Measurements from ENCODE around the gene AUTS2. TPM values are rescaled to one million over a fixed set of nuclear protein-coding genes. Genes with fewer than 3 reads are reported as not detected.

Gene AUTS2
- total and polyA plus RNA-seq, 2 donors (not counting 1 experiment from before 2014, with no cell fraction given) = 0.60 to 9.1 TPM

DNA sequence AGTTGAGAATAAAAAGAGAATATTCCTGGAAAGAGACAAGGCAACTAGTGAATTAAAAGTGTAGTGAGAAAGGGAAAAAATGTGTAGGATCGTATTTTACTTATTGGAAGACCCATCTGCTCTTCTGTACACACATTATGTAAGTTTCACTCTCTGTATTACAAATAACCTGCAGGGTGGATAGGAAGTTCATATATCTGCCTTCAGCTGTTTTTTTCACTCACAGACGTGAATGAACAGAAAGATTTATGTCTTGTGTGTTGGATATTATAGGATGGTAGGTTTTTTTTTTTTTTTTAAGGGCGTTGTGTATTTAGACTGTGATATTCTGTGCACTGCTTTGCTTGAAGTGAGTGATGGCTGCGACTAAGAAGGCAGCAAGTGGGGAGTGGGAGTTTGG lies 266.5 kb downstream of the AUTS2 start:
- Histone ChIP-seq H2AFZ (ENCODE audit: low read length) (no peak overlapping the region), H3K9me3 (ENCODE audit: control insufficient read depth, insufficient read depth, low read depth, low read length) (no peaks in the 10 kb centered on the region), H4K20me1 (ENCODE audit: control insufficient read depth, extremely low read depth, insufficient read depth, low read length) (no peaks in the 10 kb centered on the region), H3K4me1 (ENCODE audit: control insufficient read depth, extremely low read depth, insufficient read depth, low read length) (no peaks in the 10 kb centered on the region), H3K4me2 (ENCODE audit: extremely low read depth, insufficient read depth, low read length) (no peak overlapping the region), H3K36me3 (ENCODE audit: control insufficient read depth, insufficient read depth, low read length) (no peaks in the 10 kb centered on the region), H3K79me2 (ENCODE audit: control insufficient read depth, insufficient read depth, low read length) (no peaks in the 10 kb centered on the region), H3K27me3 (ENCODE audit: control insufficient read depth, insufficient read depth, low read length) (no peaks in the 10 kb centered on the region), H3K9ac (ENCODE audit: insufficient read depth, low read length) (no peak overlapping the region), H3K27ac (ENCODE audit: insufficient read depth, low read length) (no peak overlapping the region), H3K4me3 (replicated peaks in 1 of 4; ENCODE audit: control extremely low read depth in 1 of 4, insufficient read depth in 1 of 4, low read depth in 3 of 4, low read length in 4 of 4) (no peak overlapping the region)
- no peak for DNase-seq (ENCODE audit: low read depth in 2 of 2)
- TF ChIP-seq CTCF (conservative IDR thresholded peaks at IDR 0.05 in 1 of 2, IDR thresholded peaks at IDR 0.05 in 1 of 2; ENCODE audit: low read depth in 1 of 2, low read length in 2 of 2) (no peak), EZH2 (IDR thresholded peaks at IDR 0.05; ENCODE audit: low read length, missing control alignments) (no peak)

DNA sequence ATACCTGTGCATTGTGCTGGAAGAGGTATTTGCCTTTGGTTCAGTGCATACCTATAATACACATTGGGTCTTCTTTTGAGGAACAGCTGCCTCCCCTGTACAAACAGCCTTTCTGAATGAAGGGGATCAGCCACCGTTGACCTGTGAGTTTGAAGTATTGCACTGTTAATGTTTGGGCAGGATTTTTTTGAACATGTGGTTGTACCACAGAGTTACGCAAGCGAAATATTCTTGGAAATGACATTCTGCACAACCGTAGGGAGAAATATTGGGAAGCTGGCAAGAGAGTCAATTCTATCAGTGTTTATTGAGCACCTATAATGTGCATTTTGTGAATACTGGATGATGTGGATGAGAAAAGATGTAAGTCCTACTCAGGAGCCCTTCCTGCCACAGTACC lies 270.6 kb downstream of the AUTS2 start:
- peak in 1 of 2 donors; percentile 9 for DNase-seq (ENCODE audit: low read depth in 2 of 2)
- Histone ChIP-seq H3K27me3 (ENCODE audit: control insufficient read depth, insufficient read depth, low read length) (no peaks in the 10 kb centered on the region), H3K36me3 (ENCODE audit: control insufficient read depth, insufficient read depth, low read length) (no peaks in the 10 kb centered on the region), H3K9ac (ENCODE audit: insufficient read depth, low read length) (no peak overlapping the region), H3K79me2 (ENCODE audit: control insufficient read depth, insufficient read depth, low read length) (no peaks in the 10 kb centered on the region), H2AFZ (ENCODE audit: low read length) (no peak overlapping the region), H3K4me1 (ENCODE audit: control insufficient read depth, extremely low read depth, insufficient read depth, low read length) (peaks cover 2% of the 10 kb centered on the region), H3K9me3 (ENCODE audit: control insufficient read depth, insufficient read depth, low read depth, low read length) (no peaks in the 10 kb centered on the region), H3K27ac (ENCODE audit: insufficient read depth, low read length) (no peak overlapping the region), H4K20me1 (ENCODE audit: control insufficient read depth, extremely low read depth, insufficient read depth, low read length) (peaks cover 1% of the 10 kb centered on the region), H3K4me3 (replicated peaks in 1 of 4; ENCODE audit: control extremely low read depth in 1 of 4, insufficient read depth in 1 of 4, low read depth in 3 of 4, low read length in 4 of 4) (no peak overlapping the region), H3K4me2 (ENCODE audit: extremely low read depth, insufficient read depth, low read length) (no peak overlapping the region)
- no peak for TF ChIP-seq EZH2 (IDR thresholded peaks at IDR 0.05; ENCODE audit: low read length, missing control alignments)
- TF ChIP-seq CTCF (conservative IDR thresholded peaks at IDR 0.05 in 1 of 2, IDR thresholded peaks at IDR 0.05 in 1 of 2; ENCODE audit: low read depth in 1 of 2, low read length in 2 of 2) = no peak

- Histone ChIP-seq H3K9ac (ENCODE audit: insufficient read depth, low read length) (no peak overlapping the region), H3K9me3 (ENCODE audit: control insufficient read depth, insufficient read depth, low read depth, low read length) (no peaks in the 10 kb centered on the region), H4K20me1 (ENCODE audit: control insufficient read depth, extremely low read depth, insufficient read depth, low read length) (peaks cover 1% of the 10 kb centered on the region), H3K27me3 (ENCODE audit: control insufficient read depth, insufficient read depth, low read length) (no peaks in the 10 kb centered on the region), H3K4me1 (ENCODE audit: control insufficient read depth, extremely low read depth, insufficient read depth, low read length) (peaks cover 2% of the 10 kb centered on the region), H3K36me3 (ENCODE audit: control insufficient read depth, insufficient read depth, low read length) (no peaks in the 10 kb centered on the region), H3K79me2 (ENCODE audit: control insufficient read depth, insufficient read depth, low read length) (no peaks in the 10 kb centered on the region), H3K4me2 (ENCODE audit: extremely low read depth, insufficient read depth, low read length) (no peak overlapping the region), H3K27ac (ENCODE audit: insufficient read depth, low read length) (no peak overlapping the region), H3K4me3 (replicated peaks in 1 of 4; ENCODE audit: control extremely low read depth in 1 of 4, insufficient read depth in 1 of 4, low read depth in 3 of 4, low read length in 4 of 4) (no peak overlapping the region), H2AFZ (ENCODE audit: low read length) (no peak overlapping the region)
- peak; percentile 30 to 94 for DNase-seq (ENCODE audit: low read depth in 2 of 2)
- TF ChIP-seq CTCF (conservative IDR thresholded peaks at IDR 0.05 in 1 of 2, IDR thresholded peaks at IDR 0.05 in 1 of 2; ENCODE audit: low read depth in 1 of 2, low read length in 2 of 2) (no peak), EZH2 (IDR thresholded peaks at IDR 0.05; ENCODE audit: low read length, missing control alignments) (no peak)
These were observed 273.1 kb downstream of the AUTS2 start for GRCh38 chr7:69871213-69871885.
